Measurements from ENCODE around the gene SLC13A4. TPM values are rescaled to one million over a fixed set of nuclear protein-coding genes. Genes with fewer than 3 reads are reported as not detected.

The SLC13A4 gene
- total RNA-seq, 4 donors from 2014 or later: 0.23 to 1.1 (median 0.49) TPM

DNA sequence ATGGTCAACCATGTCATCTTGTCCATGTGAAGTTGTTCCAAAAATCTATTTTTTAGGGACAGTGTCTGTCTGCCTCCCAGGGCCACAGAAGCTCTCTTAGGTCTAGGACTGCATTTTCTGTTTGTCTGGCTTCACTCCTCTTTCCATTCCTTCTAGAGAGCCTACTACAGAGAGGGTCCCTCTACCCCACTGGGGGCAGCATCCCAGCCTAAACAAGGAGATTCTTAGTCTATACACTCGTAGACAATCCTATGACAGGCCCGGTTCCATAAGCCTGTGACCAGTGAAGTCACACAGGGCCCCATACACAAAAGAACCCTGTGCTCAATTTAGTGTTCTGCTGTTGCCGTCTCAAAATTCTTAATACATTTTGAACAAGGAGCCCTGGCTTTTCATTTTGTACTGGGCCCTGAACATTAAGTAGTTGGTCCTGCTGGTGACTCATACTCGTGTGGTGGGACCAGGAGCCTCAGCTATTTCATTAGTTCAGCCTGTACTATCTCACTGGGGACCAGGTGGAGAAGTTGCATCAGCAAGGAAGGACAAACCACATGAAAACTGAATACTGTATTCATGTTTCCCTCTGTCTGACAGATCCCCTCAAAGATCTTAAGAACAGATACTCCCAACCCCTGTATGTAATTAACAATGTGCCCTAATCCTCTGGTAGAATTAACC is 44.1 kb upstream of the SLC13A4 start:
- WGBS, 2 donors: 86 to 88% methylated on average over 4 of the region's 4 CpGs
- intact Hi-C loops (cut with DNase I; ENCODE audit: low total_unique reads): no loop called here
- TF ChIP-seq, protein P1, sequence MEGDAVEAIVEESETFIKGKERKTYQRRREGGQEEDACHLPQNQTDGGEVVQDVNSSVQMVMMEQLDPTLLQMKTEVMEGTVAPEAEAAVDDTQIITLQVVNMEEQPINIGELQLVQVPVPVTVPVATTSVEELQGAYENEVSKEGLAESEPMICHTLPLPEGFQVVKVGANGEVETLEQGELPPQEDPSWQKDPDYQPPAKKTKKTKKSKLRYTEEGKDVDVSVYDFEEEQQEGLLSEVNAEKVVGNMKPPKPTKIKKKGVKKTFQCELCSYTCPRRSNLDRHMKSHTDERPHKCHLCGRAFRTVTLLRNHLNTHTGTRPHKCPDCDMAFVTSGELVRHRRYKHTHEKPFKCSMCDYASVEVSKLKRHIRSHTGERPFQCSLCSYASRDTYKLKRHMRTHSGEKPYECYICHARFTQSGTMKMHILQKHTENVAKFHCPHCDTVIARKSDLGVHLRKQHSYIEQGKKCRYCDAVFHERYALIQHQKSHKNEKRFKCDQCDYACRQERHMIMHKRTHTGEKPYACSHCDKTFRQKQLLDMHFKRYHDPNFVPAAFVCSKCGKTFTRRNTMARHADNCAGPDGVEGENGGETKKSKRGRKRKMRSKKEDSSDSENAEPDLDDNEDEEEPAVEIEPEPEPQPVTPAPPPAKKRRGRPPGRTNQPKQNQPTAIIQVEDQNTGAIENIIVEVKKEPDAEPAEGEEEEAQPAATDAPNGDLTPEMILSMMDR (IDR thresholded peaks at IDR 0.05): no peak
- no peak for TF ChIP-seq POLR2A (IDR thresholded peaks at IDR 0.05)
- H3K4me3 ChIP-seq (ENCODE audit: low read depth, poor library complexity, severe bottlenecking): no peak overlapping the region
- no peak for DNase-seq (ENCODE audit: low spot score in 2 of 2)

DNA sequence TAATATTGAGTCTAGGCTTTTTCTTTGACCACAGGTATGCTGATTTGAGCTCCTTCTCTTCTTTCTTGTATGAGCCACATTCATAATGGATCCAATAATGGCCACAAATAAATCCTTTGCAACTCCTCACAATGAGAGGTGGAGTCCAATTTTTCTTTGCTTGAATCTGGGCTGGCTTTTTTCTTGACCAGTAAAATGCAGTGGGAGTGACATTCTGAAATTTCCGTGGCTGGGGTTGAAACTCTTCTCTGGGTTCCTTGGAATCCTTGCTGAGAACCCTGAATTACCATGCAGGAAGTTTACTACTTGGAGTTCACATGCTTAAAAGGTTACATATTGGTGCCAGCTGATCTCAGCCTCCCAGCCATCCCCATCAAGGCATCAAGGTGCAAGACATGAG is 43.1 kb upstream of the SLC13A4 start:
- TF ChIP-seq, protein P1 (IDR thresholded peaks at IDR 0.05): no peak
- no peak for TF ChIP-seq POLR2A (IDR thresholded peaks at IDR 0.05)
- 82 to 89% methylated on average over 1 of the region's 1 CpG for WGBS, 2 donors

DNA sequence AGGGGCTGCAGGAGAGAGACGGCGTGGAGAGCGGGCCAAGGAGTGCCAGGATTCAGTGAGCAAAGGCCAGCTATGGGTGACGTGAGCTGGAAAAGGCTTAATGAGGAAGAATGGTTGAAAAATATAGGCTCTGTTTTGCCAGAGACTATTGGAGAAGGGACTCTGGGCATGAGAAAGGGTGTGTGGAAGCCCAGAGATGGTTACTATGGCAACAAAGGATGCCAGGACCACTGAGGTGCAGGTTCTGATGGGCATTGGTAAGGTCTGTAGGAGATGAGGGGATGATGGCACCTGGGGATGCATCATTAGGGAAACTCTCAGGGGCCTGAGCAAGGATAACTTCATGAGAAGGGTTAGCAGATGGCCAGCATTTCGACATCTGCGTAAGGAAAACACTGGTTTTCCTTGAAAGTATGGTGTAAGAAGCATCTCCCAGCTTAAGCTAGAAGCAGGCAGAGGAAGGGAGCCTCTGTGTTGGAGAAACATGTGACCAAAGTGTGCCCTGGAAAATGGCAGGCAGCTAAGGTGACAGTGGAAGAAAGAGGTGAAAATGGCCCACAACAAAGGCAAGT is 42.2 kb upstream of the SLC13A4 start:
- H3K4me3 ChIP-seq (ENCODE audit: low read depth, poor library complexity, severe bottlenecking): no peak overlapping the region
- no peak for DNase-seq (ENCODE audit: low spot score in 2 of 2)
- WGBS, 2 donors: 91 to 94% methylated on average over 6 of the region's 6 CpGs
- intact Hi-C loops (cut with DNase I; ENCODE audit: low total_unique reads): loop anchor here (1.0 kb wide), 1 partner anchor 49 kb away; no protein-coding TSS in a partner anchor
- TF ChIP-seq, protein P1 (IDR thresholded peaks at IDR 0.05): no peak
- no peak for TF ChIP-seq POLR2A (IDR thresholded peaks at IDR 0.05)

More for the DNA sequence above, 43.1 kb upstream of the SLC13A4 start:
- no peak overlapping the region for H3K4me3 ChIP-seq (ENCODE audit: low read depth, poor library complexity, severe bottlenecking)
- intact Hi-C loops (cut with DNase I; ENCODE audit: low total_unique reads): no loop called here
- DNase-seq (ENCODE audit: low spot score in 2 of 2): no peak

DNA sequence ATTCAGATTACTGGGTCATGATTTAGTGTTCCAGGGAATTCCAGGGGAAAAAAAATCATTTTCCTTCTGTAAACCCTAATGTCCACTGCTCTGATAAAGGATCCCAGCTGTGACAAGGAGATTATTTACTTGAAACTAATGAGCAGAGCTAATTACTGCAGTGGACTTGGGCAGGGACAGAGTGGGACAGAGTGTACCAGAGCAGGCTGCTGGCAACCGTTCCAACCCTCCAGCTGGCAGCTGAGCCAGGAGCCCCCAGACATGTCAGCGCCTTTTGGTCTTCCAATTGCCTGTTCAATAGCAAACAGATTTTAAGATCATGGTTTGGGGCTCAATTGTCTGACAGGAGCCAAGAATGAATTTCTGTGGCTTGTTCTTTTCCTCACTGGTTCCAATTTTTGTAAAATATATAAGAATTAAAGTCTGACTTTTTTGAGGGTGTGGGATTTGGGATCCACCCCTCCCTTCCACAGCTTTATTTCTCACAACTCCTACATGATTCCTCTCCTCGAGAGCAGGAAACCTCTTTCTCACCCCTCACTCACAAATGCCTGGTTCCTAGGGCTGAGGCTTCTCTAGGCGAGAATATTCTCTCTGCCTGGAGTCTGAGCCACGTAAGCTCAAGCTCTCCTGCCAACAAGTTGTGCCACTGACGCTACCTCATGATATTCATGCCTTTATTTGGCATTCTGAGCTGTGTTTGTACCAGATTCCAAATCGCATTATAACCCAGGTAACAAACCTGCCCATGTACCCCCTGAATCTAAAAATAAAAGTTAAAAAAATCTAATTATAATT is 41.2 kb upstream of the SLC13A4 start:
- intact Hi-C loops (cut with DNase I; ENCODE audit: low total_unique reads): no loop called here
- H3K4me3 ChIP-seq (ENCODE audit: low read depth, poor library complexity, severe bottlenecking): no peak overlapping the region
- WGBS, 2 donors: 57 to 68% methylated on average over 7 of the region's 7 CpGs
- TF ChIP-seq, protein P1 (IDR thresholded peaks at IDR 0.05): no peak
- no peak for TF ChIP-seq POLR2A (IDR thresholded peaks at IDR 0.05)
- DNase-seq (ENCODE audit: low spot score in 2 of 2): no peak

DNA sequence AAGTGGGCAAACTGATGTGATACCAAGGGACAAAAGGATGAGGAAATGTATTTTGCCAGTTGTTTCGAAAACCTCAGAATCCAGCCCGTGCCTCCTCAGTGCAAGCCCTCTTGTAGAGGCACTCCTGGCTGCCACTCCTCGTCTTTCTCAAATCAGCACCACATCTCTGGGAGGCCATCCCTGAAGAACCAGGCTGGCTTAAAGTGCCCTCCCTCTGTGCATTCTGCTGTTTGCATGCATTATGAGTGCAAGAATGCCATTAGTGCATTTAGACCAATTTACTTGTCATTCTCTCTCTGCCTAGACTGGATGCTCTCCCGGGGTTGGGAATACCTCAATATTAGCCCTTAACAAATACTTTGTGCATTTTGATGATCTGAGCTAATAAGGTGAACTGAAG is 40.5 kb upstream of the SLC13A4 start:
- WGBS, 2 donors: 69% methylated on average over 4 of the region's 4 CpGs
- H3K4me3 ChIP-seq (ENCODE audit: low read depth, poor library complexity, severe bottlenecking): no peak overlapping the region
- TF ChIP-seq, protein P1 (IDR thresholded peaks at IDR 0.05): no peak
- TF ChIP-seq POLR2A (IDR thresholded peaks at IDR 0.05): no peak
- DNase-seq (ENCODE audit: low spot score in 2 of 2): no peak
- intact Hi-C loops (cut with DNase I; ENCODE audit: low total_unique reads): no loop called here

All from lower leg skin (tissue), 4 donors.